HEK293T (cell line): Measurements from ENCODE around the gene FRMD5.

ENCODE experiments used
- ARNT ChIP-seq: fragments of 450-650 bp; IDR thresholded peaks from 2 replicates; pipeline ENCODE4 v1.6.1; 2017; ENCODE audit warnings: mild to moderate bottlenecking
- BHLHE40 ChIP-seq: fragments of 450-650 bp; IDR thresholded peaks from 2 replicates; pipeline ENCODE4 v1.6.1; 2016; ENCODE audit warnings: mild to moderate bottlenecking, moderate library complexity, borderline replicate concordance
- CTBP1 ChIP-seq: fragments of 450-650 bp; IDR thresholded peaks from 2 replicates; pipeline ENCODE4 v1.6.1; 2016; ENCODE audit warnings: borderline replicate concordance
- ELF4 ChIP-seq: fragments of 450-650 bp; IDR thresholded peaks from 2 replicates; pipeline ENCODE4 v1.6.1; 2017; ENCODE audit warnings: antibody characterized with exemption
- FOXK2 ChIP-seq: fragments of 450-650 bp; IDR thresholded peaks from 2 replicates; pipeline ENCODE4 v1.6.1; 2016; ENCODE audit warnings: mild to moderate bottlenecking
- FOXM1 ChIP-seq: fragments of 450-650 bp; IDR thresholded peaks from 2 replicates; pipeline ENCODE4 v1.6.1; 2017; ENCODE audit warnings: mild to moderate bottlenecking, borderline replicate concordance
- LEF1 ChIP-seq: fragments of 450-650 bp; IDR thresholded peaks from 2 replicates; pipeline ENCODE4 v1.6.1; 2017; ENCODE audit warnings: mild to moderate bottlenecking, borderline replicate concordance
- NFRKB ChIP-seq: fragments of 450-650 bp; IDR thresholded peaks from 2 replicates; pipeline ENCODE4 v1.6.1; 2016; ENCODE audit warnings: mild to moderate bottlenecking, moderate library complexity
- SP1 ChIP-seq: fragments of 450-650 bp; IDR thresholded peaks from 2 replicates; pipeline ENCODE4 v1.6.1; 2017
- SUZ12 ChIP-seq: fragments of 450-650 bp; IDR thresholded peaks from 2 replicates; pipeline ENCODE4 v1.6.1; 2016; ENCODE audit warnings: mild to moderate bottlenecking
- TARDBP ChIP-seq: fragments of 450-650 bp; IDR thresholded peaks from 2 replicates; pipeline ENCODE4 v1.6.1; 2016
- ZNF384 ChIP-seq: fragments of 450-650 bp; IDR thresholded peaks from 2 replicates; pipeline ENCODE4 v1.6.1; 2016

GRCh38 chr15:43942194-43942593, 252.9 kb downstream of the FRMD5 start:
- no peak for TF ChIP-seq LEF1
- TF ChIP-seq FOXM1, result no peak
- TF ChIP-seq ELF4, result no peak
- no peak for TF ChIP-seq TARDBP
- no peak for TF ChIP-seq ARNT
- TF ChIP-seq SP1, result no peak
- no peak for TF ChIP-seq SUZ12
- TF ChIP-seq ZNF384, result no peak
- TF ChIP-seq CTBP1, result no peak
- no peak for TF ChIP-seq NFRKB
- no peak for TF ChIP-seq FOXK2
- no peak for TF ChIP-seq BHLHE40
